Left renal pelvis (tissue), 4 donors: ENCODE data around the gene PHLDB1. TPM values are rescaled to one million over a fixed set of nuclear protein-coding genes. Genes with fewer than 3 reads are reported as not detected.
A peak's percentile ranks its signal among the peaks of the same experiment; 100 is the strongest.

Experiments
- DNase-seq, 4 donors: peaks; one replicate each; pipeline ENCODE4 v3.0.0-alpha.2; 2013; ENCODE audit warnings: low read depth in 4 of 4, low spot score in 3 of 4
- polyA plus RNA-seq, 4 donors: library from polyadenylated mRNA; unstranded; fragments of 120-200 nt; gene quantifications; one replicate each; pipeline ENCODE4 v1.2.1, GENCODE V29; 2013; ENCODE audit not compliant: insufficient read length in 4 of 4

Gene PHLDB1
- polyA plus RNA-seq, 4 donors: 66.2 to 156 (median 119) TPM

GRCh38 chr11:118656563-118657165, 49.2 kb downstream of the PHLDB1 start:
- no peak for DNase-seq

- DNase-seq: no peak
Measured at GRCh38 chr11:118657238-118657637, 49.8 kb downstream of the PHLDB1 start.

DNA sequence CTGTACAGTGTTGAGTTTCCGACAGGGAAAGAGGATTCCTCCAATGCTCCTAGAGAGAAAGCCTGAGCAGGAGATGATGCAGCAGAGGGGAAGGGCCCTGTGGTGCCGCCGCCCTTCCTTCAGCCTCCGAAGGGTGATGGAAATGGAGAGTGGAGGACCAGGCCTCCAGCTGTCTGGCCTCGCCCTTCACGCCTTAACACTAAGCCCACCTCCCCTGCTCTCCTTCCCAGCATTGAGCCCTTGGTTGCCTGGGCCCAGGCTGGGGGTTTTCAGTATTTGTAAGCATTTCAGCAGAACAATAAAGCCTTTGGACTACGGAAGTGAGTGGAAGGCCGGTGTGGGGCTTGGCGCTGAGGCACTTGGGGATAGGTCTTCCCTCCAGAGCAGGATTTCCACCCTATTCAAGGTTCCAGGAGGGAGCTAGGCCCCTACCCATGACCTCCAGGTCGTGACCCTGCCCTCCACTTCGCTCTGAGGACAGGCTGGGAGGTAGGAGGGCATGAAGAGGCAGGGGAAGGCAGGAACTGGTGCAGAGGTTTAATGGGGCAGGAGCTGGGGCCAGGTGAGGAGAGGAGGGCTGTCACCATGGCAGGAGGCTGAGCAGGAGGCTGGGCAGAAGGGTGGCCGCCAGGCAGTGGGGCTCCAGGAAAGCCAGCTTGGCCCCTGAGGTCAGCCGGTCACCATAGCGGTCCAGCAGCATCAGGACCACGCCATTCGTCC, 50.5 kb downstream of the PHLDB1 start:
- DNase-seq: no peak

DNA sequence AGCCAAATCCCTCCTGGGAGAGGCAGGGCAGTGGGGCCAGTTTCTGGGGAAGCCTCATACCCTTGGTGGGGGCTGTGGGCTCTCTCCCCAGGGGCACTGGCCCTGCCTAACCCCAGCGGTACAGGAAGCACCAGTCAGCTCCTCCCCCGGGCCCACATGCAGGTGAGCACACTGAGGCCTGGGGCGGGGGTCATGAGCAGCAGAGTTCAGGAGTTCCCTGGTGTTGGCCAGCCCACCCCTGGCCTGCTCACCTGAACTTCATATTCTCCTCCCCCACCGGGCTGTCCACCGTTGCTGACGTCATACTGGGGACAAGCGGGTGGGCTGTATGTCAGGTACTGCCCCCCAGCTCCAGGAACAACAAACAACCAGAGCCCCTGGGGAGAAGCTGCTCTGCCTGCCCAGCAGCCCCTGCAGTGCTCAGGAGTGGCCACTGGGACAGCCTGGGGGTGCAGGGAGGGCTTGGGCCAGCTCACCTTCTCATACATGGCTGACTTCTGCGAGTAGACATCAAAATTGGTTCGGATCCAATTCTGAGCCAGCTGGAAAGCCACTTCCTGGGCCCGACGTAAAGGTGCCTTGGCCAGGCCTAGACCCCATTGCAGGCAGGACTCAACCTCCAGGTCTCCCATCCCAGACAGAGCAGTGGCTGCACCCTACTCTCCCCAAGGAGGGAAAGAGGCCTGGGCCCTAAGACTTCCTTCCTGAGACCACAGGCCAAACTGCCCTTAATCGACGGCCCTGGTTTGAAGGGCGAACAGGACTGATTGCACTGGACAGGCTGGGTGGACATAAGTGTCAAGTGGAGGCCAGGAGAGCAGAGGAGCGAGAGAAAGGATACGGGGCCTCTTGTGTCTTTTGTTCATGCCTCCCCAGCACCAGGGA, 51.3 kb downstream of the PHLDB1 start:
- no peak for DNase-seq

DNA sequence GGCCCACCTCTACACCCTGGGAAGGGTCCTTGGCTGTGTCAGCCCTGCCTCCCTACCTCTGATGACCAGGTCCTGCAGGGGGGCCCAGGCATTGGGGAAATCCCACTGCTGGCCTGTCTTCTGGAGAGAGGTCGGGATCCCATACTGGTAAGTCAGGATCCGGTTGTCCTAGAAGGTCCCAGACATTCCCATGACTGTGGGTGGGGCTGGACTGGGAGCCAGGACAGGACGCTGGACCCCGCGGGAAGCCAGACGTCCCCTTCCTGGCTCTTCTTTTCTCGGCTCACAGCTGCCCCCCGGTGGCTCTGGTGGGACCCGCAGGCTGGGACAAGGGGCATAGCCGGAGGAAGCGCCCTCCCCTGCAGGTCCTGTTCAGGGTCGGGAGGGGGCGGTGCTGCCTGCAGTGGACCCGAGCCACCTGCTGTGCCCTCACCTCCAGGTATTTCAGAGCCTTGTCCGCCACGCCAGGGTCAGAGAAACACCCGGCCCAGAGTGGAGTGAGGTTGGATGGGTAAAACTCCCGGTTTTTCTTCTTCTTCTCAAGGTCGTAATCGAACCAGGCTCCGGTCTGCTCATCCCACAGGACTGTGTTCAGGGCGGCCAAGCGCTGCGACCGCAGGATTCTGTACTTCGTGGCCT, 52.0 kb downstream of the PHLDB1 start:
- DNase-seq: peak; percentile 58 to 76 (median 66)

DNA sequence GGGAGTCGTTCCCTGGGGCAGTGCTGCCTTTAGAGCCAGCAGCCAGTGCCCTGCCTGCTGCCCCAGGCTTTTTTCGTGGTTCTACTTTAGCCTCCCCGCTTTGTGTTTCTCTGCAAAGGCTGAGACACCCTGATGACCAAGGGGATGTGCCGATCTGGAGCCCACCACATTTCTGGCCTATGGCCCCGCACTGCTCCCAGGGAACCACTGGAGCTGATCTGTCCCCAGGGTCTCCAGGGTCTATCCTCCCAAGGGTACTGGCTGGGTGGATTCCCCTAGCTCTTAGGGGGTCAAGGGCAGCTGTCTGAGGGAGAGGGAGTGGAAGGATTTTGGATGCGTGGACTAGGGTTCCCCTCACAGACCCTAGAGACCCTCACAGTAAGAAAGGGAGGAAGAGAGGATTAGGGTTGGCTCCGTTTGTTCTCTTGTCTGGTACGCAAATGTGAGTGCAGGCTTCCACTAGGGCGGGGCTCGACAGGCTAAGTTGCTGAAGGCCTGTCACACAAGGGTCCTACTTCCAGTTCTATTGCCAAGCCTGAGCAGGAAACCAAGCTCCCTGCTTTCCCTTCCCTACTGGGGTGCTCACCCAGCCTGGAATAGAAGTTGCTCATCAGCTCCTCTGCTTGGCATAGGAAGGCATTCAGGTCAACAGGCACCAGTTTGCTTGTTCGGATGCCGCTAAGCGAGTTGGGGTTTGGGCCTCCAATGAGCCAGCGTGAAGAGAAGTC, 52.7 kb downstream of the PHLDB1 start:
- DNase-seq: no peak

DNA sequence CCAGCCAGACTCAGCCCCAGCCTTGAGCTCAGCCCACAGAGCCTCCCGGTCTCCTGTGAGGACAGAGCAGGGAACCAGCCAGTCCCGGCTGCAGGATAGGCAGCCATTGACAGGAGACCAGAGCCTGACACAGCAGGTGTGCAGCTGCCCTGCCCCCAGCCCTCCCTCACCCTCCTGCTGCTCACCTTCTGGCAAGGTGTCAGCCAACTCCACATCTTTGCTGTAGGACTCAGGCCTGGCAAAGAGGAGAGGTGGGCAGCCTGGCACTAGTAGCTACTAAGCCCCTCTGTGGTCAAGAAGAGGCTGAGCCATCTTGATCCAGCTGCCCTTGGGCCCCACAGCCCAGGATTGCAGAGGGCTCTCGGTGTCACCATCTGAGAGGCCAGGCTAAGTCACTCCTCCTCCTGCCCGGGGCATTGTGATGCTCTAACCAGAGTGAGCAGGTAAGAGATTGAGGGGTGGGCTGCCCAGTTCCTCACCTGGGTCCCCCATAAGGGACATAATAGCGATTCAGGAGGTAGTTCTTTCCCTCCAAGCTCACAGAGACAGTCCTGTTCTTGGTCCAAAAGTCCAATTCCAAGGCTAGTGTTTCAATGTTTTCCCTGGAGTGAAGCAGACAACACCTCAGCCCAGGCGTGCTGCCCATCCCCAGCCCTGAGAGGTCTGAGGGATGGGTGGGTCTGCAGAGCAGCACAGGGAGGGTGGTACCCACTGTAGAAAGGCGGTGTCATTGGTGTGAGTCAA, 53.4 kb downstream of the PHLDB1 start:
- DNase-seq: no peak

GRCh38 chr11:118661425-118662301, 54.2 kb downstream of the PHLDB1 start:
- no peak for DNase-seq

DNA sequence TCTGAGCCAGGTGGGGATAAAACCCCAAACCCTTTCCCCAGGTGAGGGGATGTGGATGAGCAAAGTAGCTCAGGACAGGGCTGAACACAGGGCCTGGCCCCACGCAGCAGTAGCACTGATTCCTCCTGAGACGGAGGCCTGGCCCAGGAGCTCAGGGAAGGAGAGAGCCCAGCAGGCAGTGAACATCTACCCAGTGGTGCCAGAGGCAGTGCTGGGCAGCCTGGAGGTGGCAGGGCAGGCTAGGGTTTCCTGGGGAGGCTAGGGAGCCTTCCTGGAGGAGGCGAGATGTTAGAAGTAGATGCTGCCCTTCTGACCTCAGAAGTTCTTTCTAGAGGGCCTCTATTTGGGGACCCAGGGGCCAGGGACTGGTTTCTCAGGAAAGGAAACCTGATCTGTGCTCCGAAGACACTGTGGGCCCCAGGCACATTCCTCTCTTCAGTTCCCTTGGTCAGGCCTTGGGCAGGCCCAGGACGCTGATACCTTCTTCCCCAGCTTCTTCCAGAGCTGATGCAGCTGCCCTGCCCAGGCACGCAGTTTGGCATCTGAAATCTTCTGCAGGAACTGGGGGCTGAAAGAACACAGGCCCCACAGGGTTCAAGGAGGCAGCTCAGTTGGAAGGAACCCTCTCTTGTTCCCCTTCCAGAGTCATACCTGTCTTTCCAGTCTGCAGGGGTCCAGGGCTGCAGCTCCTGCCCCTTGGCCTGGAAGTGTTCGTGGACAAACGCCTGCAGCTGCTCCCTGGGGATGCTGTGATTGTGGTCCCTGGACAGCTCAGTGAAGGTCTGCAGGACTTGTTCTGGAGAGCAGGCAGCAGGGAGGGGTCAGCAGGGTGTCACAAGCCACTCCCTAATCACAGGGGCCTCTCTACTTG, 55.2 kb downstream of the PHLDB1 start:
- no peak for DNase-seq

GRCh38 chr11:118663381-118663780, 56.0 kb downstream of the PHLDB1 start:
- no peak for DNase-seq

DNA sequence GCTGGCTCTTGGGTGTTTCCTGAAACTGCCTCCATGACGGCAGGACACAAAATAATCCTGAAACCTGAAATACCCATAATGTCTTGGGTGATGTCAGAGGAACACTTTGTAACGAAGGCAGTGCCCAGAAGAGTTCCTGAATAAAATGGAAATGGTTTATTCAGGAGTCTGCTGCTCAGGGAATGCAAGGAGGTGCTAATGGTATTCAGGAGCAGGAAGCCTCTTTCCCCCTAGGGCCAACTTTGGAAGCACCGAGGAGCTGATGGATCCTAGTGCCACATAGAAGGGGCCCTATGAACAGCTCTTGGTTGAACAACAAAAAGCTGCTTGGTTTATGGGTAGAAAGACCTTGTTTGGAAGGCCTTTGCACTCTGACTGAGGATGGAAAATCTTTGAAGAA, 56.5 kb downstream of the PHLDB1 start:
- no peak for DNase-seq

DNA sequence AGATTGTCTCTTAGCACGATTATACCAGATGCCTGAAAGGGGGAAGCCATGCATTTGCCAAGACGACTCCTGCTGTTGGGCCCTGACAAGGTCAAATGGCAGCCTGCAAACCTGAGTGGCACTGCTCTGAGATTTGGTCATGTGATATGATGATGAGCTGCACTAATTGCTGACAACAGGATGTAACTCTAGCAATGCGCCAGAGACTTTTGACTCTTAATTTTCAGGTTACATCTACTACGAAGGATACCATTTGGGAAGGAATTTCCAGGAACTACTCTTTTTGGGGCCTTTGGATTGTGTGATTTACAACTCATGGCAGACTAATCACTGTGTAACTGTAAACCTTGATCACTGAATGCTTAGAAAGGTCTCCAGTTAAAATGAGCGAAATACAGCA, 59.0 kb downstream of the PHLDB1 start:
- DNase-seq: no peak

GRCh38 chr11:118670063-118670462, 62.6 kb downstream of the PHLDB1 start:
- DNase-seq: no peak

GRCh38 chr11:118671254-118671653, 63.8 kb downstream of the PHLDB1 start:
- no peak for DNase-seq

DNA sequence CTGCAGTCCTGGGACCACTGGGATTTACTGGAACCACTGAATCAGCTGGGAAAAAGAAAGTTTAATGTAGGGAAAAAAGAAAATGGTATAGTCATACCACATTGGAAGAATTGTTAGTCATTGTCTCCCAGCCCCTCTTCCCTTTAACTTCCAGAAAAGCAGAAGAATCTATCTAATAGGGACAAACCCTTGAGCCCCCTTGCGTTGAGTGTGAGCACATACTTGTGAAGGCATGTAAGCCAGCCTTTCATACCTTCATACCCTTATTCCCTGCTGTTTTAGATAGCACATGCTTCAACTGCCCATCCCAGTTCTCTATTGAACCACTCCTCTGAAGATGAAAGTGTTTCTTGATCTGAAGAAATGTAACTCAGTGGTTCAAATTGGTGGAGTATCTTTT, 65.4 kb downstream of the PHLDB1 start:
- DNase-seq: no peak

GRCh38 chr11:118673361-118674081, 66.1 kb downstream of the PHLDB1 start:
- no peak for DNase-seq

- DNase-seq: no peak
Measured at GRCh38 chr11:118674082-118674435, 66.6 kb downstream of the PHLDB1 start.
